DND-41 (cell line): ENCODE results near the gene DNAJB1.

Experiments
- ATAC-seq: fragments of 200-7000 bp; cut with Tn5 transposase; 3 replicates; pipeline ENCODE4 v1.9.1; 2021; ENCODE audit warnings: low read depth; ENCODE audit not compliant: insufficient read depth
- DNase-seq: peaks from one replicate; pipeline ENCODE4 v3.0.0-alpha.2; 2020
- H2AFZ ChIP-seq: 2 replicates; pipeline ENCODE4 v1.6.0; 2012; ENCODE audit warnings: low read depth, low read length
- H3K27ac ChIP-seq: 2 replicates; pipeline ENCODE4 v1.5.1; 2012; ENCODE audit warnings: low read length, inconsistent platforms
- H3K27me3 ChIP-seq: fragments of 200-600 bp; sonication (generic); 2 replicates; pipeline ENCODE4 v1.6.0; 2012; ENCODE audit warnings: low read length, mild to moderate bottlenecking, inconsistent platforms; ENCODE audit not compliant: insufficient read depth, poor library complexity
- H3K36me3 ChIP-seq: 2 replicates; pipeline ENCODE4 v1.5.1; 2012; ENCODE audit warnings: low read length, inconsistent platforms; ENCODE audit not compliant: insufficient read depth
- H3K4me1 ChIP-seq: 2 replicates; pipeline ENCODE4 v1.5.1; 2012; ENCODE audit warnings: mild to moderate bottlenecking, low read length; ENCODE audit not compliant: insufficient read depth
- H3K4me2 ChIP-seq: 2 replicates; pipeline ENCODE4 v1.6.0; 2012; ENCODE audit warnings: mild to moderate bottlenecking, moderate library complexity, low read length, inconsistent platforms; ENCODE audit not compliant: insufficient read depth
- H3K4me3 ChIP-seq, 2 experiments: fragments of 200-600 bp in 1 of 2; shearing (Covaris generic) in 1 of 2; 2 replicates each; pipeline ENCODE4 v1.5.1; 2012 to 2016; ENCODE audit warnings: inconsistent platforms in 2 of 2, low read length in 2 of 2, mild to moderate bottlenecking in 2 of 2, low read depth in 1 of 2, moderate library complexity in 1 of 2
- H3K79me2 ChIP-seq: 2 replicates; pipeline ENCODE4 v1.6.0; 2012; ENCODE audit warnings: low read length, inconsistent platforms; ENCODE audit not compliant: insufficient read depth
- H3K9ac ChIP-seq: 2 replicates; pipeline ENCODE4 v1.6.0; 2012; ENCODE audit warnings: low read depth, mild to moderate bottlenecking, inconsistent platforms, low read length, moderate library complexity
- H3K9me3 ChIP-seq: 2 replicates; pipeline ENCODE4 v1.5.1; 2012; ENCODE audit warnings: low read length, moderate library complexity, mild to moderate bottlenecking, inconsistent platforms; ENCODE audit not compliant: insufficient read depth, severe bottlenecking
- H4K20me1 ChIP-seq: 2 replicates; pipeline ENCODE4 v1.6.0; 2012; ENCODE audit warnings: low read length; ENCODE audit not compliant: insufficient read depth
- CTCF ChIP-seq: IDR thresholded peaks from 2 replicates; pipeline ENCODE4 v1.5.1; 2012; ENCODE audit warnings: borderline replicate concordance, low read length, moderate library complexity, mild to moderate bottlenecking; ENCODE audit not compliant: poor library complexity, severe bottlenecking; ENCODE audit errors: extremely low read depth
- EZH2 ChIP-seq: IDR thresholded peaks from 3 replicates; pipeline ENCODE4 v1.6.1; 2012; ENCODE audit warnings: borderline replicate concordance, low read depth, mild to moderate bottlenecking, moderate library complexity, low read length, inconsistent platforms; ENCODE audit not compliant: severe bottlenecking

Gene DNAJB1

DNA sequence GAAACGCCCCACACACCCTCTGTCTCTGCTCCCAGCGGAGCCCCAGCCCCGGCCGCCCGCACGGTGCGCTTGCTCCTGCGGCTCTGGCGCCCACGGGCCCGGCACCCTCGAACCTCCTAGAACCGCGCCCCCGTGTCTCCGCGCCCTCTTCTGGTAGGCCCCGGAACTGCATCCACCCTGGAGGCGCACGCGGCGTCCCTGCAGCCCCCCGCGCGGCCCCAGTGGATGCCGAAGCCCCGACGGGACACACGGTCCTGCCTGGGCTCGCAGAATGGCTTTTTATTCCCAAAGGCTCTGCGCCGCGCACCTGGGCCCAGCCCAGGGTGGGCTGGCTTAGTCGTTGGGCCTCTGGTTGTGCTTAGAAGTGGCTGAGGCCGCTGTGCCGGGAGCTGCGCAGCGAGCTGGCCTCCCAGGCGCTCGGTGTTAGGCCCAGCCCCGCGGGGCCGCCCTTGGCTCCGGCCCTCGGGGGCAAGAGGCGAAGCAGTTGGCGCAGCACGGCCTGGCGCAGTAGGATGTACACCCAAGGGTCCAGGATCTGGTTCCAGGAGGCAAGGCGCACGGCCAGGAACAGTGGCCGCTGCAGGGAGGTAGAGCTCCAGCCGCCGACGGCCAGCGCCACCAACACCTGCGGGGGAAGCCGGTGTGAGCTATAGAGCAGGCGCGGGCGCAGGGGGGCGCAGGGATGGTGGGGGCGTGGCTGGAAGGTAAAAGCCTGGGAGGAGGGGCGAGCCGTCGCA is 45.8 kb downstream of the DNAJB1 start:
- H3K4me3 ChIP-seq: no peak overlapping the region
- no peak overlapping the region for H3K4me2 ChIP-seq
- H3K79me2 ChIP-seq: no peaks in the 10 kb centered on the region
- ATAC-seq: peak; percentile 37
- H3K4me1 ChIP-seq: no peaks in the 10 kb centered on the region
- H3K27ac ChIP-seq: no peak overlapping the region
- DNase-seq: peak; percentile 48
- no peak overlapping the region for H3K9ac ChIP-seq
- no peaks in the 10 kb centered on the region for H3K9me3 ChIP-seq
- H2AFZ ChIP-seq: no peak overlapping the region
- H3K36me3 ChIP-seq: peaks cover 33% of the 10 kb centered on the region
- TF ChIP-seq CTCF (peak; percentile 71), EZH2 (no peak)
- peaks cover 10% of the 10 kb centered on the region; the same call in 1 of the 2 replicates for H4K20me1 ChIP-seq
- H3K27me3 ChIP-seq: no peaks in the 10 kb centered on the region

DNA sequence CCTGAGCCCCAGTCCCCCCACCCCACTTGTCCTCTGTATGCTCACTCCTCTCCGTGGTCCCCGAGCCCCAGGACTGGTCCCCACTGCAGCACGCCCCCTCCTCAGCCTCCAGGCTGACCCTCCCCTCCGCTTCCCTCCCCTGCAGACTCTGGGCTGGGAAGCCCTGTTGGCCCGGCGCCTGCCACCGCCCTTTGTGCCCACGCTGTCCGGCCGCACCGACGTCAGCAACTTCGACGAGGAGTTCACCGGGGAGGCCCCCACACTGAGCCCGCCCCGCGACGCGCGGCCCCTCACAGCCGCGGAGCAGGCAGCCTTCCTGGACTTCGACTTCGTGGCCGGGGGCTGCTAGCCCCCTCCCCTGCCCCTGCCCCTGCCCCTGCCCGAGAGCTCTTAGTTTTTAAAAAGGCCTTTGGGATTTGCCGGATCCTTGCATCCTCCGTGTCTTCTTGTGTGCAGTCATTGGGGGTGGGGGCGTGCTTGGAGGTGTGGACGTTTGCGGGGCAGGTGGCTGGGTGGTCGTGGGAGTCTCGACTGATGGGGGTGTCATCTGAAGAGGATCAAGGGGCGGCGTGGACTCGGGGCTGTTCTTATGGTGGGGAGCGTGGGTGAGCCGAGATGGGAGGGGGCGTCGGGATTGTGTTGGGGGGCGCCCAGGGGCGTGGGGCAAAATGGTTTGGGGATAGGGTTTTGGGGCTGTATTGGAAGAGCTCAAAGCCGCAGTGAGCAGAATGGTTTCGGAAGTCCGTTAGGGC is 46.6 kb downstream of the DNAJB1 start:
- DNase-seq (no peak), ATAC-seq (no peak)
- Histone ChIP-seq H2AFZ (no peak overlapping the region), H3K9me3 (no peaks in the 10 kb centered on the region), H4K20me1 (peaks cover 10% of the 10 kb centered on the region; the same call in 1 of the 2 replicates), H3K4me1 (no peaks in the 10 kb centered on the region), H3K36me3 (peaks cover 41% of the 10 kb centered on the region), H3K4me2 (no peak overlapping the region), H3K4me3 (no peak overlapping the region), H3K9ac (no peak overlapping the region), H3K27me3 (no peaks in the 10 kb centered on the region), H3K27ac (no peak overlapping the region), H3K79me2 (no peaks in the 10 kb centered on the region)
- TF ChIP-seq CTCF (no peak), EZH2 (no peak)

GRCh38 chr19:14470031-14470876 is 47.9 kb downstream of the DNAJB1 start:
- no peak overlapping the region for H3K27ac ChIP-seq
- no peak overlapping the region for H3K9ac ChIP-seq
- H3K36me3 ChIP-seq: peaks cover 51% of the 10 kb centered on the region
- H3K4me1 ChIP-seq: no peaks in the 10 kb centered on the region
- no peaks in the 10 kb centered on the region for H3K79me2 ChIP-seq
- no peak for ATAC-seq
- H3K27me3 ChIP-seq: no peaks in the 10 kb centered on the region
- no peak overlapping the region for H3K4me3 ChIP-seq
- no peak for DNase-seq
- H3K9me3 ChIP-seq: no peaks in the 10 kb centered on the region
- no peak for TF ChIP-seq CTCF
- TF ChIP-seq EZH2: no peak
- 0 out of 2 replicates have a peak, but pooled peaks cover 10% of the 10 kb centered on the region for H4K20me1 ChIP-seq
- no peak overlapping the region for H3K4me2 ChIP-seq
- H2AFZ ChIP-seq: no peak overlapping the region
